Muscle of back (tissue), 11 donors: Measurements from ENCODE around the gene TMEM256. TPM values are rescaled to one million over a fixed set of nuclear protein-coding genes. Genes with fewer than 3 reads are reported as not detected.
A peak's percentile ranks its signal among the peaks of the same experiment; 100 is the strongest.

Experiments
- DNase-seq, 3 donors: peaks; one replicate each; pipeline versions ENCODE4 v3.0.0 to v3.0.0-alpha.2; 2013
- polyA plus RNA-seq, 10 donors: library from polyadenylated mRNA; unstranded; fragments of 120-200 nt; gene quantifications; one replicate each; pipeline ENCODE4 v1.2.1, GENCODE V29; 2013; ENCODE audit not compliant: insufficient read length in 10 of 10

TMEM256 gene
- polyA plus RNA-seq, 10 donors, result 49.0 to 60.9 (median 54.0) TPM

DNA sequence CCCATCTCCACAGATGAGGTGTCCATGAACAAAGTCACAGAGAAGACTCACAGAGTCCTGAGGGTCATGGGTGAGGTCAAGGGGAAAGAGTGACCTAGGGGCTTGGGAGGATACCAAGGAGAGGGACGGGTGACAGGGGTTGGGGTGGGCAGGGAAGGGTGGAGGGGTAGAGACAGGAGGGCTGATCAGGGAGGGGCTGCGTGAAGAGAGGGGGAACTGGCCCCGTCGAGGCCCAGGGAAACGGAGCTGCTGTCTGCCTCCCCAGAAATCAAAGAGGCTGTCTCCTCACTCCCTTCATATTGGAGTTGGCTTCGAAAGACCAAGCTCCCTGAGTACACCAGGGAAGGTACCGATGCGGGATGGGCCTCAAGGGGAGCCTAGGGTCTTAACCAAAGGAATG, 48.3 kb downstream of the TMEM256 start:
- DNase-seq, result no peak

- peak in 2 of 3 donors; percentile 46 to 59 for DNase-seq
Measured at GRCh38 chr17:7355053-7355452, 48.8 kb downstream of the TMEM256 start, which contains the start of gene TMEM95. TSS of gene TMEM95 (plus strand) at chr17:7355156. CDS start at chr17:7355205, 49 bp downstream.

- peak in 1 of 3 donors; percentile 51 for DNase-seq
Measured at GRCh38 chr17:7354262-7354843, 49.5 kb downstream of the TMEM256 start.

Other genes starting within 250 kb of the TMEM256 start
- gene ASGR1, start 224.7 kb downstream of the TMEM256 start, polyA plus RNA-seq, result 1 to 10 TPM; 1.6 to 6.5 (median 2.3) TPM
- 10 to 100 TPM; 15.3 to 31.0 (median 21.1) TPM for gene DLG4, start 184.3 kb downstream of the TMEM256 start, polyA plus RNA-seq
- 100 to 1,000 TPM; 178 to 376 (median 256) TPM for gene ACADVL, start 184.2 kb downstream of the TMEM256 start, polyA plus RNA-seq
- 10 to 100 TPM; 24.5 to 40.5 (median 34.9) TPM for gene DVL2, start 169.6 kb downstream of the TMEM256 start, polyA plus RNA-seq
- gene PHF23, start 164.6 kb downstream of the TMEM256 start, polyA plus RNA-seq, result 10 to 100 TPM; 28.1 to 46.1 (median 34.4) TPM
- gene GABARAP, start 161.6 kb downstream of the TMEM256 start, polyA plus RNA-seq, result 100 to 1,000 TPM; 271 to 406 (median 306) TPM
- gene CTDNEP1, start 152.4 kb downstream of the TMEM256 start, polyA plus RNA-seq, result 100 to 1,000 TPM; 153 to 190 (median 180) TPM
- 10 to 100 TPM; 31.9 to 64.8 (median 35.7) TPM for gene ELP5, start 151.9 kb downstream of the TMEM256 start, polyA plus RNA-seq
- 1 to 10 TPM in 5 of 10 donors, under 1 TPM in 5; 0.47 to 3.0 (median 1.1) TPM for gene CLDN7, start 141.6 kb downstream of the TMEM256 start, polyA plus RNA-seq
- 10 to 100 TPM in 9 of 10 donors, 1 to 10 TPM in 1; 7.7 to 32.4 (median 26.1) TPM for gene SLC2A4, start 122.4 kb downstream of the TMEM256 start, polyA plus RNA-seq
- gene YBX2, start 109.5 kb downstream of the TMEM256 start, polyA plus RNA-seq, result 1 to 10 TPM; 1.2 to 4.2 (median 1.9) TPM
- gene EIF5A, start 96.5 kb downstream of the TMEM256 start, polyA plus RNA-seq, result 100 to 1,000 TPM; 225 to 344 (median 294) TPM
- 10 to 100 TPM; 49.3 to 70.2 (median 58.7) TPM for gene GPS2, start 88.7 kb downstream of the TMEM256 start, polyA plus RNA-seq
- 10 to 100 TPM; 13.6 to 20.6 (median 18.6) TPM for gene NEURL4, start 74.8 kb downstream of the TMEM256 start, polyA plus RNA-seq
- gene ACAP1, start 67.6 kb downstream of the TMEM256 start, polyA plus RNA-seq, result 10 to 100 TPM in 2 of 10 donors, 1 to 10 TPM in 8; 5.3 to 19.6 (median 8.5) TPM
- gene KCTD11, start 51.9 kb downstream of the TMEM256 start, polyA plus RNA-seq, result 10 to 100 TPM in 1 of 10 donors, 1 to 10 TPM in 9; 5.8 to 10.3 (median 7.5) TPM
- gene TMEM95, start 48.9 kb downstream of the TMEM256 start, polyA plus RNA-seq, result not detected
- 1 to 10 TPM in 2 of 10 donors, under 1 TPM in 7, not detected in 1; 0.22 to 1.4 (median 0.69) TPM for gene TNK1, start 23.0 kb downstream of the TMEM256 start, polyA plus RNA-seq
- gene PLSCR3, start 9.6 kb downstream of the TMEM256 start, polyA plus RNA-seq, result 10 to 100 TPM; 20.4 to 35.0 (median 27.2) TPM
- gene NLGN2, start 3.7 kb upstream of the TMEM256 start, polyA plus RNA-seq, result 10 to 100 TPM; 19.9 to 33.1 (median 25.5) TPM
- not detected for gene SPEM1, start 16.2 kb upstream of the TMEM256 start, polyA plus RNA-seq
- gene SPEM2, start 21.5 kb upstream of the TMEM256 start, polyA plus RNA-seq, result not detected
- under 1 TPM in 1 of 10 donors, not detected in 9; 0.04 TPM for gene SPEM3, start 24.8 kb upstream of the TMEM256 start, polyA plus RNA-seq
- 1 to 10 TPM in 4 of 10 donors, under 1 TPM in 6; 0.52 to 1.4 (median 0.92) TPM for gene TMEM102, start 31.3 kb upstream of the TMEM256 start, polyA plus RNA-seq
- gene FGF11, start 35.4 kb upstream of the TMEM256 start, polyA plus RNA-seq, result 1 to 10 TPM; 1.3 to 5.1 (median 3.1) TPM
- 10 to 100 TPM; 51.8 to 85.8 (median 71.8) TPM for gene CHRNB1, start 41.0 kb upstream of the TMEM256 start, polyA plus RNA-seq
- 10 to 100 TPM; 22.1 to 27.1 (median 24.9) TPM for gene ZBTB4, start 75.5 kb upstream of the TMEM256 start, polyA plus RNA-seq
- under 1 TPM in 8 of 10 donors, not detected in 2; 0.16 to 0.59 (median 0.20) TPM for gene SLC35G6, start 77.3 kb upstream of the TMEM256 start, polyA plus RNA-seq
- gene POLR2A, start 80.3 kb upstream of the TMEM256 start, polyA plus RNA-seq, result 10 to 100 TPM; 50.2 to 72.7 (median 58.4) TPM
- gene TNFSF12, start 145.0 kb upstream of the TMEM256 start, polyA plus RNA-seq, result 10 to 100 TPM; 22.2 to 38.2 (median 29.8) TPM
- 1 to 10 TPM; 2.4 to 6.3 (median 4.0) TPM for gene TNFSF13, start 154.7 kb upstream of the TMEM256 start, polyA plus RNA-seq
- gene SENP3, start 157.8 kb upstream of the TMEM256 start, polyA plus RNA-seq, result 10 to 100 TPM; 34.8 to 44.0 (median 39.9) TPM
- 10 to 100 TPM; 23.6 to 41.0 (median 27.5) TPM for gene CD68, start 175.5 kb upstream of the TMEM256 start, polyA plus RNA-seq
- 10 to 100 TPM; 41.0 to 62.0 (median 48.0) TPM for gene MPDU1, start 179.8 kb upstream of the TMEM256 start, polyA plus RNA-seq
- 1 to 10 TPM; 1.1 to 4.3 (median 2.0) TPM for gene SOX15, start 186.0 kb upstream of the TMEM256 start, polyA plus RNA-seq
- gene FXR2, start 210.8 kb upstream of the TMEM256 start, polyA plus RNA-seq, result 10 to 100 TPM; 32.0 to 41.2 (median 39.2) TPM
- gene SAT2, start 223.7 kb upstream of the TMEM256 start, polyA plus RNA-seq, result 10 to 100 TPM; 62.1 to 80.1 (median 77.9) TPM
- 1 to 10 TPM in 4 of 10 donors, under 1 TPM in 6; 0.21 to 1.5 (median 0.91) TPM for gene SHBG, start 226.0 kb upstream of the TMEM256 start, polyA plus RNA-seq
- 10 to 100 TPM; 12.9 to 38.1 (median 27.0) TPM for gene ATP1B2, start 246.8 kb upstream of the TMEM256 start, polyA plus RNA-seq